HG03439 (cell line): Measurements from ENCODE around the gene STAMBP.
"Not testable (repeated sequence)": the region's sequence is repeated elsewhere in the genome, so short reads cannot be mapped to it uniquely, and the experiment has no call there.

Experiments
- ATAC-seq: cut with Tn5 transposase; IDR thresholded peaks from one replicate; pipeline ENCODE4 v1.9.1; 2021; ENCODE audit warnings: mild to moderate bottlenecking, moderate library complexity; ENCODE audit not compliant: unreplicated experiment

The STAMBP gene

DNA sequence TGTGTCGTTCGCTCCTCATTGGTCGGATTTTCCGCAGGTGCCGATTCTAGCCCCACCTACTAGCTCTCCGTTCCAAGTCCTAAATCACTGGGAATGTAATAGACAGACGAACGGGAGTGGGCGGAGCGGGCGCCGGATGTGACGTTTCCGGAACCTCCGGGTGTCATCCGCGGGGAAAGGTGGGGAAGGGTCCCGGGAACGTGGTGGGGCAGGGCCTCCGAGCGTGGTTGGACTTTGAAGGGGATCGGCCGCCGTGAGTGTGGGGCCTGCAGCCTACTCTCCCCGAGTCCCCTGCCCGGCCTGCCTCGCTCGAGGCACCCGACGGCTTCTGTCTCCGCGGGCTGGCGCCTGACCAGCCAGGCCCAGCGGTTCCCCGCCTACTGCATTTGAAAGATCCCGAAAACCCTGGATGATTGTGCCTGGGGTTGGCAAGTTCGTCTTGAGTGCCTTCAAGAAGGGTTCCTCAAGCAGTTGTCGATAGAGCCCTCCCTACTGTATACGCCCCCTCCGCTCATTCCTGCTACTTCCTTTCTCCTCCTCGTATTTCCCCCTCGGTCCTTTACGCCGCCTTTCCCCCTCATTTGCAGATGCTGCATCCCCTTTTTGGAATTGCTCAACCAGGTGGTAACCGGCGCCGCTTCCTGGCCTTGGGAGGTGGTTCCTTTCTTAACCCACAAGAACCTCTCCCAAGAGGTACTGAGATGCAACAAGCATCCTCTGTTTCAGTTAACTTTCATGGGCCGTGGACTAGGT is at the start of gene STAMBP:
TSS of gene STAMBP (plus strand) at position 144 of the 753 bp plus-strand sequence. CDS start 1,896 bp downstream, outside the sequence.
- ATAC-seq = peak; percentile 86

DNA sequence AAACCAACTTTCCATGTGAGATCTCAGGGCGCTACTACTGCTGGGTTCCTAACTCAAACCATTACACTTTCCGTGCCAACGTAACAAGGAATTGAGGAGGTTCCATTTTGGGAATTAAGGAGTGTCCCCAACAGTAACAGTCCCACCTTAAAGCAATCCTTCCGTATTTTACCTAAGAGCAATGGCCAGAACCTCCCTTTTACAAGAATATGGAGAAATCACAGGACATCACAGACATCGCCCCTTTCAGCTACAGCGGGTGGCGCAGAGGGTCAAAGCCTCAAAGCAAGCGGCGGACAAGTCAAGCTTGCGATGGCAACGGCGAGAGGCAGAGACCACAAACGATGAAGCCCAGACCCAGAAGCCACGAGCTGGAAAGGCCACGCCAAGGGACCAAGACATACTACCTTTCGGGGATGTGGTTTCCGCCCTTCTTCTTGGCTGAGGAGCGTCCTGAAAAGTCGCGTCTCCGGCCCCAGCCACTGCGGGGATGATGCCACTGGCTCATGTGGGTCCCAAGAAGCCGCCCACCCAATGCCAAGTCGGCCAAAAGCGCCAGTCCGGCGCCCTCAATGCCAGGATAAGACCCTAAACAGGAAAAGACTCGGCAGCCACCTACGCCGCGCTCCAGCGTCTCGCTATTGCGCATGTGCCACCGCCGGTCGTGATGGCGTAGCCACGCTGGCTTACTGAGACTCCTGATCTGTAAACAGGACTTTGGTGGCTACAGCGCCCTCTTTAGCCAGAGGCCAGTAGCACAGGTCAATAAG is 49.1 kb upstream of the STAMBP start, which contains the start of gene DUSP11:
TSS of gene DUSP11 (minus strand) at position 637 of the 770 bp plus-strand sequence. CDS start at position 508, 129 bp downstream.
- peak; percentile 100 for ATAC-seq

- ATAC-seq = no peak
These were observed 48.6 kb upstream of the STAMBP start for GRCh38 chr2:73780237-73780582.

- not testable (repeated sequence) for ATAC-seq
These were observed 45.4 kb upstream of the STAMBP start for GRCh38 chr2:73783402-73783801.

DNA sequence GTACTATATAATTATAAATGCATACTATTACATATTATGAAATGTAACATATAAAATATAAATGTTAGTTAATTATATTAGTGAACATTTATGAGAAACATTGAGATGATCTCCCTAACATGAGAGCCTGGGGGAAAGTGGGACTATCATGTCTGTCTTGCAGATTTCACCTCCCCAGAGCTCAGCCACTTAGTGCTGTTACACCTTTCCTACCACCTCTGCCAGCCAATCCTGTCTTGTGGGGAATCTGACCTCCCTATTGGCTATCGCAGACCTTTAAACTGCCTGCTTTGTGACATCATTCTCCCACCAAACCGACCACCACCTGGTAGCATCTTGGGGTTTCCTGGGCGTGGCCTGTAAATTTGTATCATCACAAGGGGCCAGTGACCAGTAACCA is 44.9 kb upstream of the STAMBP start, which contains the start of gene C2orf78:
TSS of gene C2orf78 (plus strand) at position 301 of the 400 bp plus-strand sequence. CDS start 127 bp downstream, outside the sequence.
- ATAC-seq = not testable (repeated sequence)

DNA sequence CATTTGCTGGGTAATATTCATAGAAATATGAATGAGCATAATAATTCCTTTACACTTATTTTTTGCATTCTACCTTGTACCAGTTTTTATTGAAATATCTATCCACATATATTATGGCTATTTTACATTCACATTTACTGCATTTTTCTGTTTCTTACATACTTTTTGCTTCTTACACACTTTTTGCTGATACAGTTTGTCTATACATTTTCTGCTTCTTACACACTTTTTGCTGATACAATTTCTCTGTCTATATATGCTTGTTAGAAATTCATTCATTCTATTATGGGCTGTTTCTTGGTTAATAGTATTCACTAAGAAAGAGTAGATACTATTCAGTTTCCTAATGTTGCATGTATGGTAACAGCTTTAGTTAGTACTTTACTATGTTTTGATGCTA is 16.9 kb upstream of the STAMBP start:
- ATAC-seq = no peak

DNA sequence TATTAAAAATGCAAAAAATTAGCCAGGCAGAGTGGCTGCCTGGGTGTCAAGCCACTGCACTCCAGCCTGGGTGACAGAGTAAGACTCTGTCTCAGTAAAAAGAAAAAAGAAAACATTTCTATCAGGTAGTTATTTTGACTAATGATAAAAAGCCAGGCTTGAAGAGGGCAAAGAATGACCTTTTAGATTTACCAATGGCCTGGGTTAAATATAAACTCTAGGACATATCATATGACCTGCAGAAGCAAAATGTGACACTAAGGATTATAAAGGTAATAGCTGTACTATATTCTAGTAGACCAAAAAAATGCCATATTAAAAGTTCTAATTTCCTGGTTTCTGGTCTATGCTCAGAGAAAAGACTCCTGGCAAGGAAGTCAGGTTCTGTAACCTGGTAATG is 16.1 kb upstream of the STAMBP start:
- ATAC-seq = no peak

GRCh38 chr2:73818296-73818695 is 10.5 kb upstream of the STAMBP start:
- ATAC-seq = no peak

DNA sequence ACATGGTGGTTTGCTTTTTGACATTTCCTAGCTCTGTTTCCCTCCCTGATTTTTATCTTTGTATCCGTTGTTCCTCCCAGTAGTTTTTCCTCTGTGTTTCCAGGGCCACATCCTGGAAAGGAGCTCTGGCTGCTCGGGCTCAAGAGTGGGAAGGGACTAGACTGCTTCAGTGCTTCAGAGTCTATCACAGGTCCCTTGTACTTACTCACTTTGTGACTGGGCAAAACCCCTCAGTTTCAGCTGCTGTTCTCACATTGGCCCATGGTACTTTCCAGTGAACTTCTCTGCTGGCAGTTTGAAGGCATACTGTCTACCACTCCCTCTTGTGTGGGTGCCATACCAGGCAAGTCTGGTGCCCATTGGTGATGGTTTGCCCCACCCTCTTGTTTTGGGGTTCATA is 7.5 kb upstream of the STAMBP start:
- peak; percentile 71 for ATAC-seq

- no peak for ATAC-seq
These were observed 7.1 kb upstream of the STAMBP start for GRCh38 chr2:73821669-73822068.

- ATAC-seq = no peak
These were observed 6.5 kb upstream of the STAMBP start for GRCh38 chr2:73822276-73822675.

GRCh38 chr2:73822991-73823390 is 5.8 kb upstream of the STAMBP start:
- no peak for ATAC-seq

DNA sequence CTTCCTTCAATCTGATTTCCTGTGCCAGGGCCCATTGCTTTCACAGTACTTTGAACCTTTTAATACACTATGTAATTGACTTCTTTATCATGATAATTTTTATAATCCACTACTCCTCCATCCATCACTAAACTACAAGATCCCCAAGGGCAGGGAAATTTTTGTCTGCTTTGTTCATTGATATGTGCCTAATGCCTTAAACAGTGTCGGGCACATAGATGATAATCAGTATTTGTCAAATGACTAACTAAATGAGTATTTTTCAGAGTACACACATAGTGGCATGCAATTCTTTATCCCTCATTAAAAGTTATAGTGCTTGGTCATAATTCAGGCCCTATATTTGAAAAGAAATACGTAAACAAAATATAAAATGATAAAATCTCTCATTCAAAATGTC is 5.3 kb upstream of the STAMBP start:
- ATAC-seq = no peak

DNA sequence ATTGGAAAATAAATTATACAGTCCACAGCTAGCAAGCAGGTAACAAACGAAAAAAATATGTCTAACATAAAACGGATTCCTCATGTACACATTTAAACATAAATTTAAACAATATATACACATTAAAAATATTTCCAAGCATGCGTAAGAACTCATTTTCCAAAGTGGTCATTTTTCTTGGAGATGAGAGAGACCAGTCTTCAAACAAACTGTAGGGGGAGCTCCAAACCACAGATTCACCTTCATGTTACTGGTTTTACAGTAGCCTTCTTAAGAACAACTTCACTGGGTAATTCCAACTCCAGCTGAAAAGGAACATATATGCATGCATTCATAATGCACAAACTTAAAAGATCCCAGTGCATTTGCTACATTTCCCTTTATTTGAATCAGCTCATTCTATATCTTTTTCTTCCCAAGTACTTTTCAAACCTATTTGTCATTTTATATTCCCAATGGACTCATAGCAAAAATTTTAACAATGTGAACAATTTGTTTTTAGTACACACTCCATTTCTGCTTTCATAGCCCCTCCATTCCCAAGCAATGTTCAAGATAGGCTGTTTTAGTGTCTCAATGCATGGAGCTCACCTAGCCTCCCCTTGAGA is 4.7 kb upstream of the STAMBP start:
- ATAC-seq = no peak

DNA sequence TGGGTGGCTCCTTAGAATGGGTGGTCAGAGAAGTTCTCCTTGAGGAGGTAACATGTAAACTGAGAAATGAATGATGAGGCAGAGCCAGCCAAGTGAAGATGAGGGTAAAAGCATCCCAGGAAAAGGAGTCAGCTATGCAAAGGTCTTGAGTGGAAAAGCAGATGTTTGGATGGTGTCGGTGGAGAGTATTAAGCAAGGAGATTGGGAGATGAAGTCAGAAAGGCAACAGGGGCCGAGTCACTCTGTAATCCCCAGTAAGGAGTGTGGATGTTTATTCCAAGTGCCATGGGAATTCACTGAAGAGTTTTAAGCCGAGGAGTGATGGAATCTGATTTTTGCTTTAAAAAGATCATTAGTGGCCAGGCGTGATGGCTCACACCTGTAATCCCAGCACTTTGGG is 3.4 kb upstream of the STAMBP start:
- no peak for ATAC-seq

DNA sequence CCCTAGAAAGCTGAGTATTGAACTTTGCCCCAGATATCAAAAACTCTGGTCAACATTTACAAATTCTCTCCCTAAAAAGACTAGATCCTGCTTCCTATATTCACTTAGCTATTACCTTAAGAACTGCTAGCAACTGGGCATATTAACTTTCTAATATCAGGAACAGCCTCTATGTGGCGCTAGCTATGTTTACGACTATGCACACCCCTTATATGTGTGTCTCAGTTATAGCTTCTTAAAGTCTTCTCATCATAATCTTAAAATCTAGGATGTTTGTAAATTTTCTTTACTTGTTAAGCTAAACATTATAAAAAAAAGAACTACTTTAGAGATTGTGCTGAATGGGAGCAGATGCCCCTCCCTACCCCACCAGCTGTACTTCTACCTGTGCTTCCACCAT is 1.7 kb upstream of the STAMBP start:
- ATAC-seq = no peak

- no peak for ATAC-seq
These were observed 937 bp upstream of the STAMBP start for GRCh38 chr2:73827660-73828388.

- ATAC-seq = no peak
These were observed 358 bp upstream of the STAMBP start for GRCh38 chr2:73828389-73828817.

DNA sequence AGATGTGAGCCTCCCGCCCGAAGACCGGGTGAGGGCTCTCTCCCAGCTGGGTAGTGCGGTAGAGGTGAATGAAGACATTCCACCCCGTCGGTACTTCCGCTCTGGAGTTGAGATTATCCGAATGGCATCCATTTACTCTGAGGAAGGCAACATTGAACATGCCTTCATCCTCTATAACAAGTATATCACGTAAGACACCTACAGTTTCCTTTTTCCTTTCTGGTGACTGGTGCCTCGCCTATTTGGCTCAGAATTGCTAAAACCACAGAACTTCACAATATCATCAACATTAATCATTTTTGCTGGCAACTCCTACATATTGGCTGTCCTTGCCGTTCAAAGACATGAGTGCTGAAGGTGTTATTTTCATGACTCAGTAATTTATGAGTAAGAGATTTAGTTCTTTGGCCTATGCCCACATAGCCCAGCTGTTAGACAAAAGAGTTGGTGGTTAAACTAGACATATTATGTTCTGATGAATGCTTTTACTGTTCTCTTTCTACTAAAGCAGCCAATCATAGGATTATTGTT is 2.2 kb downstream of the STAMBP start:
- no peak for ATAC-seq

GRCh38 chr2:73832930-73833329 is 4.2 kb downstream of the STAMBP start:
- no peak for ATAC-seq
